H1 (cell line): ENCODE measurements around the gene SYNJ2. TPM values are rescaled to one million over a fixed set of nuclear protein-coding genes. Genes with fewer than 3 reads are reported as not detected.

Experiments used
- CTCF ChIA-PET: fragments of 300-600 bp; sonication (Branson Sonifier 250); formaldehyde crosslinking; loops from one replicate; lab custom pipeline; 2021; ENCODE audit not compliant: partially characterized antibody; lab: Charles Lee
- POLR2A ChIA-PET: fragments of 300-600 bp; sonication (Branson Sonifier 250); formaldehyde crosslinking; loops from one replicate; lab custom pipeline; 2021; ENCODE audit warnings: inconsistent platforms; ENCODE audit not compliant: partially characterized antibody; lab: Charles Lee
- DNase-seq, 2 experiments: peaks; one replicate each; pipeline versions ENCODE4 v3.0.0 to v3.0.0-alpha.2; 2010 to 2022; ENCODE audit warnings: low spot score in 2 of 2, low read depth in 1 of 2, mixed read lengths in 1 of 2
- FAIRE-seq: peaks from 2 replicates; lab custom pipeline; 2011; peaks lifted over from hg19 to GRCh38; lab: Jason Lieb, UNC
- H2AFZ ChIP-seq: 2 replicates; pipeline ENCODE4 v1.8.1; 2012; ENCODE audit warnings: low read length, inconsistent platforms
- H2AK5ac ChIP-seq: 2 replicates; pipeline ENCODE4 v1.6.1; 2013; ENCODE audit warnings: low read depth, low read length
- H2BK120ac ChIP-seq: replicated peaks from 2 replicates; pipeline ENCODE3; 2013; ENCODE audit warnings: low read depth, low read length, inconsistent platforms
- H2BK12ac ChIP-seq: 2 replicates; pipeline ENCODE4 v1.6.1; 2013; ENCODE audit warnings: low read depth, low read length
- H2BK15ac ChIP-seq: 2 replicates; pipeline ENCODE4 v1.6.1; 2013; ENCODE audit warnings: low read length
- H2BK20ac ChIP-seq: 2 replicates; pipeline ENCODE4 v1.6.1; 2013; ENCODE audit warnings: low read length
- H2BK5ac ChIP-seq: 2 replicates; pipeline ENCODE4 v1.6.1; 2013; ENCODE audit warnings: low read depth, low read length
- H3K14ac ChIP-seq: 2 replicates; pipeline ENCODE4 v1.6.1; 2013; ENCODE audit warnings: inconsistent platforms; ENCODE audit not compliant: insufficient read length
- H3K18ac ChIP-seq: 2 replicates; pipeline ENCODE4 v1.6.1; 2013; ENCODE audit warnings: low read length; ENCODE audit errors: extremely low read depth
- H3K23ac ChIP-seq: 2 replicates; pipeline ENCODE4 v1.6.1; 2013; ENCODE audit warnings: inconsistent platforms; ENCODE audit not compliant: insufficient read length
- H3K23me2 ChIP-seq: 2 replicates; pipeline ENCODE4 v1.6.1; 2013; ENCODE audit warnings: low read depth, low read length
- H3K27ac ChIP-seq: 2 replicates; pipeline ENCODE4 v1.6.1; 2011; ENCODE audit warnings: low read depth, low read length, inconsistent platforms
- H3K27me3 ChIP-seq, 4 experiments: replicated peaks in 1 of 4; 1 replicate in 1 of 4; 2 replicates in 3 of 4; pipeline versions ENCODE4 v1.6.1 to v1.8.1; 2011 to 2013; ENCODE audit warnings: low read length in 3 of 4, mild to moderate bottlenecking in 3 of 4, inconsistent platforms in 2 of 4, mixed read lengths in 2 of 4, moderate library complexity in 1 of 4; ENCODE audit not compliant: control insufficient read depth in 3 of 4, insufficient read depth in 3 of 4; ENCODE audit errors: extremely low read depth in 1 of 4
- H3K36me3 ChIP-seq, 4 experiments: 2 replicates each; pipeline versions ENCODE4 v1.6.1 to v1.8.1; 2011 to 2013; ENCODE audit warnings: mild to moderate bottlenecking in 4 of 4, low read length in 3 of 4, moderate library complexity in 2 of 4, control low read depth in 1 of 4, inconsistent platforms in 1 of 4; ENCODE audit not compliant: insufficient read depth in 4 of 4, control insufficient read depth in 2 of 4
- H3K4ac ChIP-seq: replicated peaks from 2 replicates; pipeline ENCODE3; 2013; ENCODE audit warnings: low read length, low read depth, mixed read lengths, inconsistent platforms; ENCODE audit not compliant: insufficient read length
- H3K4me1 ChIP-seq, 4 experiments: replicated peaks in 1 of 4; 1 replicate in 1 of 4; 2 replicates in 3 of 4; pipeline versions ENCODE4 v1.6.1 to v1.8.1; 2011 to 2013; ENCODE audit warnings: low read length in 3 of 4, inconsistent platforms in 2 of 4, mixed read lengths in 1 of 4; ENCODE audit not compliant: insufficient read depth in 4 of 4, control insufficient read depth in 3 of 4
- H3K4me2 ChIP-seq, 2 experiments: 2 replicates each; pipeline versions ENCODE4 v1.6.1 to v1.8.1; 2011 to 2013; ENCODE audit warnings: low read depth in 2 of 2, low read length in 2 of 2, control low read depth in 1 of 2, inconsistent platforms in 1 of 2, mild to moderate bottlenecking in 1 of 2; ENCODE audit not compliant: insufficient read depth in 1 of 2
- H3K4me3 ChIP-seq, 4 experiments: fragments of 200-600, 300-600 bp in 1 of 4; sonication (generic), shearing (Covaris generic), sonication (Bioruptor Twin) in 1 of 4; 2 replicates each; pipeline versions ENCODE4 v1.5.1 to v1.8.1; 2011 to 2016; ENCODE audit warnings: low read length in 4 of 4, low read depth in 3 of 4, control low read depth in 2 of 4, inconsistent platforms in 2 of 4, mild to moderate bottlenecking in 2 of 4, mixed read lengths in 1 of 4, moderate library complexity in 1 of 4; ENCODE audit not compliant: insufficient read depth in 2 of 4; ENCODE audit errors: extremely low read depth in 1 of 4
- H3K56ac ChIP-seq: replicated peaks from 2 replicates; pipeline ENCODE3; 2013; ENCODE audit warnings: low read depth, mild to moderate bottlenecking, mixed read lengths, low read length, inconsistent platforms; ENCODE audit not compliant: insufficient read length
- H3K79me1 ChIP-seq: 2 replicates; pipeline ENCODE4 v1.6.1; 2013; ENCODE audit warnings: low read depth, low read length, control low read depth
- H3K79me2 ChIP-seq, 2 experiments: 2 replicates each; pipeline versions ENCODE4 v1.6.1 to v1.8.1; 2012 to 2013; ENCODE audit warnings: low read length in 2 of 2, mild to moderate bottlenecking in 2 of 2, inconsistent platforms in 1 of 2; ENCODE audit not compliant: insufficient read depth in 2 of 2, control insufficient read depth in 1 of 2
- H3K9ac ChIP-seq, 4 experiments: replicated peaks in 1 of 4; 1 replicate in 1 of 4; 2 replicates in 3 of 4; pipeline versions ENCODE4 v1.6.1 to v1.8.1; 2011 to 2013; ENCODE audit warnings: low read depth in 3 of 4, low read length in 3 of 4, control low read depth in 2 of 4, mild to moderate bottlenecking in 2 of 4, moderate library complexity in 2 of 4, inconsistent platforms in 1 of 4; ENCODE audit errors: extremely low read depth in 1 of 4
- H3K9me3 ChIP-seq, 2 experiments: 2 replicates each; pipeline versions ENCODE4 v1.6.1 to v1.8.1; 2012 to 2013; ENCODE audit warnings: mild to moderate bottlenecking in 2 of 2, moderate library complexity in 2 of 2, control low read depth in 1 of 2, inconsistent platforms in 1 of 2, low read depth in 1 of 2, low read length in 1 of 2, mixed read lengths in 1 of 2; ENCODE audit not compliant: insufficient read depth in 2 of 2
- H4K20me1 ChIP-seq, 2 experiments: replicated peaks in 1 of 2; 2 replicates each; pipeline versions ENCODE3 to v1.8.1; 2011 to 2013; ENCODE audit warnings: inconsistent platforms in 2 of 2, low read length in 2 of 2, mild to moderate bottlenecking in 1 of 2; ENCODE audit not compliant: insufficient read depth in 2 of 2, control insufficient read depth in 1 of 2
- H4K5ac ChIP-seq: 2 replicates; pipeline ENCODE4 v1.6.1; 2013; ENCODE audit warnings: low read length, low read depth, mixed read lengths, inconsistent platforms; ENCODE audit not compliant: insufficient read length
- H4K8ac ChIP-seq: 2 replicates; pipeline ENCODE4 v1.8.0; 2013; ENCODE audit warnings: mild to moderate bottlenecking, moderate library complexity, low read length, inconsistent platforms; ENCODE audit not compliant: insufficient read depth; ENCODE audit errors: extremely low read depth
- H4K91ac ChIP-seq: replicated peaks from 2 replicates; pipeline ENCODE3; 2013; ENCODE audit warnings: low read length, mixed read lengths, inconsistent platforms; ENCODE audit not compliant: insufficient read length
- SIRT6 ChIP-seq: IDR thresholded peaks from one replicate; pipeline ENCODE4 v1.7.1; 2012; ENCODE audit warnings: low read length, inconsistent platforms
- WGBS, 2 experiments: shearing (Covaris generic) in 1 of 2; methylation state at CpG; one replicate each; pipeline versions ENCODE4 v1.1.6 to v1.1.7; 2013 to 2015; ENCODE audit warnings: low lambda C conversion rate in 2 of 2, mixed read lengths in 2 of 2, inconsistent platforms in 1 of 2, low coverage in 1 of 2, missing lambda C conversion rate in 1 of 2; ENCODE audit not compliant: insufficient replicate concordance in 2 of 2, insufficient coverage in 1 of 2, insufficient read length in 1 of 2; ENCODE audit errors: extremely low coverage in 1 of 2, missing lambda C conversion rate in 1 of 2; 5-methylcytosine and 5-hydroxymethylcytosine counted together
- polyA plus RNA-seq, 7 experiments: library from polyadenylated mRNA; depleted of rRNA in 3 of 7; stranded (reverse) in 5 of 7; unstranded in 2 of 7; fragments of >200 nt in 5 of 7; fragments of 200-250 nt in 2 of 7; gene quantifications; 1 replicate in 5 of 7; 2 replicates in 1 of 7; 4 replicates in 1 of 7; pipeline versions ENCODE4 v1.2.1 to v1.2.3, GENCODE V29; 2011 to 2013; ENCODE audit warnings: missing spikeins in 2 of 7, mixed read lengths in 2 of 7
- total RNA-seq: library from RNA; stranded (reverse); fragmentation: NEBNext Ultra II Directional; extraction: Animal tissue kit (Norgen Biotek cat#: 25700); gene quantifications from 2 replicates; pipeline ENCODE4 v1.2.1, GENCODE V29; 2021

SYNJ2 gene
- total and polyA plus RNA-seq, 2 of the 8 experiments (the other 6 are each of a cell fraction or from before 2014, with no cell fraction given): 3.7 to 13.9 TPM

DNA sequence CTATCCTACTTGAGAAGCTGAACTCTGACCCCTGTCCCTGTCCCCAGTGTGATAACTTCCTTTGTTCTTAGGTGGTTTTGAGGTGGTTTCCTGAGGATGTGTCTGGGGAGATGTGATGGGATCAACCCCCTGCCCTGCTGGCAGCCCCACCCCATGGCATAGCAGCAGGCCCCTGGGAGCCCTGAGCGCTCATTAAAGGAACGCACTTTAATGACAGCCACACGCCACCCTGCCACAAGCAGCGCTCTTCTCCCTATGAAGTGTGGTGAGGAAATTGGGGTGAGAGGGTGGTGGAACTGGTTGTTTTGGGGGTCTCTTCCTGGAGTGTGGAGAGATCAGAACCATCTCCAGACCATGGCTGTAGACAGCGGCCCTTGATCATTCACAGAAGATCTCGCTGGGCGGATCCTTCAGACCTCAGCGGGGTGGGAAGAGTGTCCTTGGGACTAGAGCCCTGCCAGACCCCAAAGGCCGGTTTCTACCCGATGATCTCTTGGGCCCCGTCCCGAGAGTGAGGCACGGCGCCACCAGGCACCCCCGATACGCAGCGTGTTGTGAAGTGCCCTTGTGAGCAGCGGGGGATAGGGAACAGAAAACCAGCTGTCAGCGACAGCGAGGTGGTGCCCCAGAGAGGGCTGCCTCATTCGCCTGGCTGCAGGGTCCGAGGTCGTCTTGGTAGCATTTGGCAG, 45.4 kb downstream of the SYNJ2 start:
- no peak overlapping the region for H3K4me2 ChIP-seq
- WGBS, 2 experiments: 93% methylated on average over 23 of the region's 23 CpGs; no CpG with 5 or more reads in 1 of the 2 experiments
- POLR2A ChIA-PET: interaction anchor here (1.0 to 1.3 kb wide), 2 partner anchors 22 to 33 kb away, joined by 3 to 4 read pairs; no protein-coding TSS in a partner anchor
- no peaks in the 10 kb centered on the region for H3K79me2 ChIP-seq
- H2BK12ac ChIP-seq: 0 out of 2 replicates have a peak overlapping the region, but pooled peaks have one; percentile 18
- H4K8ac ChIP-seq: peak overlapping the region; percentile 35; the same call in 1 of the 2 replicates
- no peak overlapping the region for H3K23ac ChIP-seq
- H4K5ac ChIP-seq: no peak overlapping the region
- FAIRE-seq (no peak), DNase-seq (no peak)
- no peak overlapping the region for H3K9ac ChIP-seq
- no peak for TF ChIP-seq SIRT6
- H3K56ac ChIP-seq: no peak overlapping the region
- H3K23me2 ChIP-seq: no peaks in the 10 kb centered on the region
- H3K18ac ChIP-seq: no peak overlapping the region
- no peaks in the 10 kb centered on the region for H3K9me3 ChIP-seq
- H4K20me1 ChIP-seq: peaks cover 0 to 2% of the 10 kb centered on the region in 2 experiments
- no peaks in the 10 kb centered on the region for H3K27me3 ChIP-seq
- no peak overlapping the region for H3K27ac ChIP-seq
- H3K79me1 ChIP-seq: no peaks in the 10 kb centered on the region
- H2BK15ac ChIP-seq: no peak overlapping the region
- no peak overlapping the region for H3K4me3 ChIP-seq
- no peak overlapping the region for H2BK20ac ChIP-seq
- no peak overlapping the region for H3K4ac ChIP-seq
- CTCF ChIA-PET: interaction anchor here (0.6 to 2.9 kb wide), 24 partner anchors 11 to 270 kb away, joined by 3 to 23 read pairs (median 6); no protein-coding TSS in a partner anchor
- H2AK5ac ChIP-seq: no peak overlapping the region
- H3K14ac ChIP-seq: no peak overlapping the region
- no peaks in the 10 kb centered on the region for H3K36me3 ChIP-seq
- H2BK120ac ChIP-seq: no peak overlapping the region
- no peak overlapping the region for H2AFZ ChIP-seq
- no peak overlapping the region for H4K91ac ChIP-seq
- peaks cover 0 to 12% (median 6%) of the 10 kb centered on the region in 4 experiments; a peak in 4 of 7 replicates for H3K4me1 ChIP-seq
- H2BK5ac ChIP-seq: peak overlapping the region; percentile 53; the same call in 1 of the 2 replicates
